ENCODE results near the gene FOLR2. TPM values are rescaled to one million over a fixed set of nuclear protein-coding genes. Genes with fewer than 3 reads are reported as not detected.

Gene FOLR2
- total RNA-seq, result not detected in 2 replicates

DNA sequence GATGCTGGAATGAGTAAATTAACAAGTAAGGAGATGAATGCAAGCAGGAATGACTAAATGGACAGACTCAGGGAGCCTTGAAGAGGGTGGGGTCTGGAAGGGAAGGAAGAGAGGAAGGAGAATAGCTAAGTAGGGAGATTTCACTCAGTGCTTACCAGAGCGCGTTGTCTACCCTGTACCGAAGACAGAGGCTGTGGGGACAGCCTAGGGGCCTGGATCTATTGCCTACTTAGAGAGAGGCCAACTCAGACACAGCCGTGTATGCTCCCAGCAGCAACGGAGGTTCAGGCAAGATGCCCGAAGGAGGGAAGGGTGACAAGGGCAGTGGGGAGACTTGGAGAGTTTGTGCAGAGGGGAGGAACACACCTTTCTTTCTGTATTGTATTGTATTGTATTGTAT lies at the start of gene FOLR2:
Gene FOLR2 (plus strand): TSS at position 157 of the 400 bp plus-strand sequence. CDS start 1,791 bp downstream, outside the sequence.

DNA sequence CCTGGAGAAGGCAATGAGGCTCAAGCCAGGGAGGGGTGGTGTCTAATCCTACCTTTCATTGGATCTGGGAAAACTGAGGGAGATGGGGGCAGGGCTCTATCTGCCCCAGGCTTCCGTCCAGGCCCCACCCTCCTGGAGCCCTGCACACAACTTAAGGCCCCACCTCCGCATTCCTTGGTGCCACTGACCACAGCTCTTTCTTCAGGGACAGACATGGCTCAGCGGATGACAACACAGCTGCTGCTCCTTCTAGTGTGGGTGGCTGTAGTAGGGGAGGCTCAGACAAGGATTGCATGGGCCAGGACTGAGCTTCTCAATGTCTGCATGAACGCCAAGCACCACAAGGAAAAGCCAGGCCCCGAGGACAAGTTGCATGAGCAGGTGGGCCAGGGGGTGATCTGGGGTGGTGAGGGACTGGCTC lies 24.6 kb upstream of the FOLR2 start, which contains the start of gene FOLR1:
Gene FOLR1 (plus strand): TSS at position 180 of the 421 bp plus-strand sequence. CDS start 34 bp downstream, at position 214.

DNA sequence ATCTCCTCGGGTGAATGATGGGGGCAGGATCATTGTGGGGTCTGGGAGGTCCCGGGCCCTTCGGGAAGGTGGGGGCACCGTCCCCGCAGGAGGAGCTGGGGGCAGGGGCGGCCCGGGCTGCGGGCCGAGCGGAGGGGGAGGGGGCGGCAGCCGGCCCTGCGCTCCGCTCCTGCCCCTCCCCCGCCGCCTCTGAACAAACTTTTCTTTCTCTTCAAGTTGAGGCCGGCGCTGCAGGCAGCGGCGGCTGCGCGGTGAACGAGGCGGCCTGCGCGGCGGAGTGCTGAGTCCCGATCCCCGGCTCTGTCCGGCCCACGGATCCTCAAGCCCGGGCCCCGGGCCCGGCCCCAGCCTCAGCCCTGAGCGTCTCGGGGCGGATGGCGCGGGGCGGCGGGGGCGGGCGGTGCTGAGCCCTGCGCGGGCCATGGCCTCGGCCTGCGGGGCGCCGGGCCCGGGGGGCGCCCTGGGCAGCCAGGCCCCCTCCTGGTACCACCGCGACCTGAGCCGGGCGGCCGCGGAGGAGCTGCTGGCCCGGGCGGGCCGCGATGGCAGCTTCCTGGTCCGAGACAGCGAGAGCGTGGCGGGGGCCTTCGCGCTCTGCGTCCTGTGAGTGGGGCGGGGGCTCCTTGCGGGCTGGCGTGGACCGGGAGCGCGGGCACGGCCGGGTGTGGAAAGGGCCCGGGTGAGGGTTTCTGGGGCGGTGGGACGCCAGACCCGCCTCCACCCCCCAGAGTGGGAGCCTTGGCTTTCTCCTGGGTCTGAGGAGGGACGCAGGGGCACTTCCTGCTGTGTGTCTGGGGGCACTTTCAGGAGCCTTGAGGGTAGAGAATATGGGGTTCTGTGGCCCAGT lies 8.2 kb downstream of the FOLR2 start, which contains the start of gene INPPL1:
Gene INPPL1 (plus strand): TSS at position 204 of the 847 bp plus-strand sequence. CDS start 218 bp downstream, at position 422.

DNA sequence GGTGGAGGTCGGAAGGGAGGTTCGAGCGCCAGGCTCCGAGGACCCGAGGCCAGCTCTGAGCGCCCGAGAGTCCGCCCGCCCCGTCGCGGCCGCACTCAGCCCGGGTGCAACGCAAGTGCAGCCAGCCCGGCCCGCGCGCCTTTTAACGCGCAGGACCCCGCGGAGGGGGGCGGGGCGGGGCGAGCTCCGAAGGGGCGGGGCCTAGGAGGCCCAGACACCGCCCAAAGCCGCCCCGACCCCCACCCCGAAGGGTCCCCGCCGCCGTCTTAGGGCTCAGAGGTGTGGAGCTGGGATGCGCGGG lies 27.4 kb downstream of the FOLR2 start, which contains the start of gene PHOX2A:
Gene PHOX2A (minus strand): TSS at position 117 of the 301 bp plus-strand sequence. CDS start 172 bp downstream, outside the sequence.

Other genes with a start within 250 kb of the FOLR2 start
- 0.95 and 1.2 TPM in 2 replicates for gene IL18BP, start 217.9 kb upstream of the FOLR2 start, total RNA-seq
- gene NUMA1, start 136.3 kb upstream of the FOLR2 start, total RNA-seq, result 105 and 106 TPM in 2 replicates
- gene LRRC51, start 135.9 kb upstream of the FOLR2 start, total RNA-seq, result 5.2 and 8.0 TPM in 2 replicates
- 164 and 204 TPM in 2 replicates for gene LAMTOR1, start 113.5 kb upstream of the FOLR2 start, total RNA-seq
- not detected in 2 replicates for gene TOMT, start 110.9 kb upstream of the FOLR2 start, total RNA-seq
- gene ANAPC15, start 104.1 kb upstream of the FOLR2 start, total RNA-seq, result 43.7 and 71.2 TPM in 2 replicates
- gene FOLR3, start 81.1 kb upstream of the FOLR2 start, total RNA-seq, result 11.0 and 19.8 TPM in 2 replicates
- gene FOLR1, start 24.7 kb upstream of the FOLR2 start, total RNA-seq, result not detected in 2 replicates
- 31.4 and 33.3 TPM in 2 replicates for gene INPPL1, start 8.0 kb downstream of the FOLR2 start, total RNA-seq
- gene PHOX2A, start 27.4 kb downstream of the FOLR2 start, total RNA-seq, result not detected in 2 replicates
- gene CLPB, start 217.7 kb downstream of the FOLR2 start, total RNA-seq, result 30.1 and 50.8 TPM in 2 replicates